Measurements from ENCODE around the gene DLGAP4. TPM values are rescaled to one million over a fixed set of nuclear protein-coding genes. Genes with fewer than 3 reads are reported as not detected.

DLGAP4 gene
- total RNA-seq, 1 donor = 18.1 TPM

DNA sequence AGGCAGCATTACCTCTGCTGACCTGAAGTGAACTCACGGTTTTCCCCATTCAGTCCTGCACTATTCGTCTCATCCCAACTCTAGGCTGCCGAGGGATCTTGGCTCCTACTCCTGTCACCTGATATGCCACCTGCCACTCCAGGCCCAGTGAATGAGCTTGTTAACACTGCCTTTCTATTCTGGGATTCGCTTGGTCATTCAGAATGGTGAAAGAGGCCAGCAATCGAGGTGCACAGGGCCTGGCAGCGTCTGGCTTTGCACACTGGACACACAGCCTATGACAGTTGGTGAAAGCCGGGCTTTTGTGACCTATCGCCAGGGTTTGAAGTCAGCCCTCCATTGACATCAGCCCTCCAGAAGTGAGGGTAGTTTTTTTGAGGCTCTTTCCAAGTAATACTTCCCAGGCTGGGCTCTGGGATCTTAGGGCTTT is 175.9 kb downstream of the DLGAP4 start:
- Histone ChIP-seq H3K27ac (ENCODE audit: low read depth, low read length) (peak overlapping the region; percentile 63), H2AFZ (ENCODE audit: low read length) (no peak overlapping the region), H3K79me2 (ENCODE audit: insufficient read depth, low read length) (peaks cover 100% of the 10 kb centered on the region), H3K4me2 (ENCODE audit: insufficient read depth, low read length) (no peak overlapping the region), H3K4me3 (ENCODE audit: insufficient read depth, low read length) (no peak overlapping the region), H3K27me3 (ENCODE audit: insufficient read depth, low read length) (no peaks in the 10 kb centered on the region), H3K9me3 (ENCODE audit: low read depth, low read length) (no peaks in the 10 kb centered on the region), H4K20me1 (ENCODE audit: insufficient read depth, low read length) (peaks cover 97% of the 10 kb centered on the region), H3K36me3 (ENCODE audit: insufficient read depth, low read length) (peaks cover 16% of the 10 kb centered on the region), H3K4me1 (ENCODE audit: insufficient read depth, low read length) (peaks cover 51% of the 10 kb centered on the region)
- TF ChIP-seq, protein P1, sequence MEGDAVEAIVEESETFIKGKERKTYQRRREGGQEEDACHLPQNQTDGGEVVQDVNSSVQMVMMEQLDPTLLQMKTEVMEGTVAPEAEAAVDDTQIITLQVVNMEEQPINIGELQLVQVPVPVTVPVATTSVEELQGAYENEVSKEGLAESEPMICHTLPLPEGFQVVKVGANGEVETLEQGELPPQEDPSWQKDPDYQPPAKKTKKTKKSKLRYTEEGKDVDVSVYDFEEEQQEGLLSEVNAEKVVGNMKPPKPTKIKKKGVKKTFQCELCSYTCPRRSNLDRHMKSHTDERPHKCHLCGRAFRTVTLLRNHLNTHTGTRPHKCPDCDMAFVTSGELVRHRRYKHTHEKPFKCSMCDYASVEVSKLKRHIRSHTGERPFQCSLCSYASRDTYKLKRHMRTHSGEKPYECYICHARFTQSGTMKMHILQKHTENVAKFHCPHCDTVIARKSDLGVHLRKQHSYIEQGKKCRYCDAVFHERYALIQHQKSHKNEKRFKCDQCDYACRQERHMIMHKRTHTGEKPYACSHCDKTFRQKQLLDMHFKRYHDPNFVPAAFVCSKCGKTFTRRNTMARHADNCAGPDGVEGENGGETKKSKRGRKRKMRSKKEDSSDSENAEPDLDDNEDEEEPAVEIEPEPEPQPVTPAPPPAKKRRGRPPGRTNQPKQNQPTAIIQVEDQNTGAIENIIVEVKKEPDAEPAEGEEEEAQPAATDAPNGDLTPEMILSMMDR (IDR thresholded peaks at IDR 0.05; ENCODE audit: extremely low read depth, low read depth, low read length) = no peak
- DNase-seq (ENCODE audit: insufficient read length, low spot score, missing footprints) = no peak

DNA sequence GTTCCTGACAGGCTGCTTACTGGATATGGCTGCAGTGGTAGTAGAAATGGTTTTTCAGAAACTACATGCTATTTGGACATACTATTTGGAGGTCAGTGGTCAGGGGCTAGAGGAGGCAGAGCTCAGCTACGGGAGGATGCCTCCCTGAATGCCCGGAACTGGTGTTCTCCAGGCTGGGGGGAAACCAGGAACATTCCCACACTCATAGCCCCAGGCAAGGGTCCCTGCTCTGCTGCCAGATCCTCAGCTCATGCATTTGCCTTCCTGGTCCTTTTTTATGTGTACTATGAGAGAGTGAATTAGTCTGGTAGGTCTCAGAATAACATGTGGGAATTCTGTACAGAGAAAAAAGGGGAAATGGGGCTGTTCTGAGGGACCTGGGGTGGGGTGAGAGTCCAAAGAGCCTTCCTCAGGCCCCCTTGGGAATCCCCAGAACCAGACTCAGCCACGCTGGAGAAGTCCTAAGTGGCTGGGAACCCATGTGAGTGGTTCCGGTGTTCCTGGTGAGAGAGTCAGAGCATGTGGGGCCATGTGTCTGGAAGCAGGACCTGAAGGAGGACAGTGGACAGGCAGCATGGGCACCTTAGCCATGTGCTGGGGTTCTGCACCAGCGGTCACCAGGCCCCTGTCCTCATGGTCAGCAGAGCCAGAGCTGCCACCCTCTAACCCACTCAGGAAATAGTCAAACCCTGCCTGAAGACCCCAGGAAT is 177.2 kb downstream of the DLGAP4 start:
- Histone ChIP-seq H3K4me3 (ENCODE audit: insufficient read depth, low read length) (no peak overlapping the region), H3K36me3 (ENCODE audit: insufficient read depth, low read length) (peaks cover 11% of the 10 kb centered on the region), H3K27me3 (ENCODE audit: insufficient read depth, low read length) (no peaks in the 10 kb centered on the region), H3K4me1 (ENCODE audit: insufficient read depth, low read length) (peaks cover 39% of the 10 kb centered on the region), H3K4me2 (ENCODE audit: insufficient read depth, low read length) (peak overlapping the region; percentile 19), H3K27ac (ENCODE audit: low read depth, low read length) (peak overlapping the region; percentile 63), H3K9me3 (ENCODE audit: low read depth, low read length) (no peaks in the 10 kb centered on the region), H4K20me1 (ENCODE audit: insufficient read depth, low read length) (peaks cover 94% of the 10 kb centered on the region), H3K79me2 (ENCODE audit: insufficient read depth, low read length) (peaks cover 100% of the 10 kb centered on the region), H2AFZ (ENCODE audit: low read length) (no peak overlapping the region)
- TF ChIP-seq, protein P1 (IDR thresholded peaks at IDR 0.05; ENCODE audit: extremely low read depth, low read depth, low read length) = no peak
- DNase-seq (ENCODE audit: insufficient read length, low spot score, missing footprints) = no peak

- Histone ChIP-seq H4K20me1 (ENCODE audit: insufficient read depth, low read length) (peaks cover 94% of the 10 kb centered on the region), H3K9me3 (ENCODE audit: low read depth, low read length) (no peaks in the 10 kb centered on the region), H3K27ac (ENCODE audit: low read depth, low read length) (peak overlapping the region; percentile 63), H3K4me1 (ENCODE audit: insufficient read depth, low read length) (peaks cover 34% of the 10 kb centered on the region), H3K27me3 (ENCODE audit: insufficient read depth, low read length) (no peaks in the 10 kb centered on the region), H2AFZ (ENCODE audit: low read length) (no peak overlapping the region), H3K36me3 (ENCODE audit: insufficient read depth, low read length) (peaks cover 15% of the 10 kb centered on the region), H3K79me2 (ENCODE audit: insufficient read depth, low read length) (peaks cover 100% of the 10 kb centered on the region), H3K4me3 (ENCODE audit: insufficient read depth, low read length) (no peak overlapping the region), H3K4me2 (ENCODE audit: insufficient read depth, low read length) (peak overlapping the region; percentile 19)
- peak; percentile 86 for DNase-seq (ENCODE audit: insufficient read length, low spot score, missing footprints)
- TF ChIP-seq, protein P1 (IDR thresholded peaks at IDR 0.05; ENCODE audit: extremely low read depth, low read depth, low read length) = no peak
Observed at GRCh38 chr20:36483919-36484808, 178.0 kb downstream of the DLGAP4 start.

DNA sequence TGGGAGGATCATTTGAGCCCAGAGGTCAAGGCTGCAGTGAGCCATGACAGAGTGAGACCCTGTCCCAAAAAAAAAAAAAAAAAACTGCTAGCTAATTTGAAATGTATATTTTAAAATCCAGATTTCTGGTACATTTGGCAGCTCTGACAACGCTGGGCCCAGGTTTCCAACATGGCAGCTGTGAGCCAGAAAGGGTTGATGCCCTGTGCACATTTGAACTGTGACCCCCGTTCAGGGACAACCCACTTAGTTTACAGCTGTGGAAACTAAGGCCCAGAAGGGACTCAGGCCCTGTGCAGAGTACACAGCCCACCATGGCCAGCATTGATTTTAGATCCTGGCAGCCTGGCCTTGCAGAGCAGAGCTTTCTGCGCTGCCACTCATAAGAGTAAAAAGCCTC is 179.1 kb downstream of the DLGAP4 start:
- Histone ChIP-seq H3K9me3 (ENCODE audit: low read depth, low read length) (no peaks in the 10 kb centered on the region), H3K27me3 (ENCODE audit: insufficient read depth, low read length) (no peaks in the 10 kb centered on the region), H4K20me1 (ENCODE audit: insufficient read depth, low read length) (peaks cover 93% of the 10 kb centered on the region), H3K4me2 (ENCODE audit: insufficient read depth, low read length) (no peak overlapping the region), H3K4me1 (ENCODE audit: insufficient read depth, low read length) (peaks cover 45% of the 10 kb centered on the region), H3K36me3 (ENCODE audit: insufficient read depth, low read length) (peaks cover 17% of the 10 kb centered on the region), H3K4me3 (ENCODE audit: insufficient read depth, low read length) (no peak overlapping the region), H2AFZ (ENCODE audit: low read length) (no peak overlapping the region), H3K79me2 (ENCODE audit: insufficient read depth, low read length) (peaks cover 100% of the 10 kb centered on the region), H3K27ac (ENCODE audit: low read depth, low read length) (no peak overlapping the region)
- TF ChIP-seq, protein P1 (IDR thresholded peaks at IDR 0.05; ENCODE audit: extremely low read depth, low read depth, low read length) = no peak
- DNase-seq (ENCODE audit: insufficient read length, low spot score, missing footprints) = no peak

Data from osteoblast (primary cell).